Mesenchymal stem cell (in vitro differentiated cells and primary cell): ENCODE measurements around the gene FMN1.

ENCODE experiments used
- DNase-seq: peaks from one replicate; pipeline ENCODE4 v3.0.0-alpha.2; 2013
- H2AFZ ChIP-seq: one replicate; pipeline ENCODE4 v1.6.1; 2013; ENCODE audit warnings: low read depth, mild to moderate bottlenecking, control low read depth, inconsistent platforms, low read length, moderate library complexity
- H2AK5ac ChIP-seq: 2 replicates; pipeline ENCODE4 v1.6.1; 2013; ENCODE audit warnings: low read length, moderate library complexity, mild to moderate bottlenecking, inconsistent platforms; ENCODE audit not compliant: severe bottlenecking
- H2BK120ac ChIP-seq: one replicate; pipeline ENCODE4 v1.6.1; 2013; ENCODE audit warnings: low read depth, mild to moderate bottlenecking, inconsistent platforms, low read length, moderate library complexity
- H2BK12ac ChIP-seq, 2 experiments: one replicate each; pipeline ENCODE4 v1.6.1; 2013; ENCODE audit warnings: inconsistent platforms in 2 of 2, low read length in 2 of 2, mild to moderate bottlenecking in 2 of 2, moderate library complexity in 2 of 2, control low read depth in 1 of 2
- H2BK15ac ChIP-seq: one replicate; pipeline ENCODE4 v1.6.1; 2013; ENCODE audit warnings: mild to moderate bottlenecking, low read depth, inconsistent platforms; ENCODE audit not compliant: poor library complexity, severe bottlenecking
- H2BK5ac ChIP-seq: 2 replicates; pipeline ENCODE4 v1.6.1; 2013; ENCODE audit warnings: low read depth, mild to moderate bottlenecking, low read length, control low read depth, inconsistent platforms; ENCODE audit not compliant: poor library complexity, severe bottlenecking
- H3K14ac ChIP-seq, 2 experiments: one replicate each; pipeline ENCODE4 v1.6.1; 2013; ENCODE audit warnings: inconsistent platforms in 2 of 2, low read length in 2 of 2, control low read depth in 1 of 2, mild to moderate bottlenecking in 1 of 2, moderate library complexity in 1 of 2
- H3K18ac ChIP-seq, 2 experiments: one replicate each; pipeline ENCODE4 v1.6.1; 2013; ENCODE audit warnings: inconsistent platforms in 2 of 2, low read length in 2 of 2, control low read depth in 1 of 2, low read depth in 1 of 2, mild to moderate bottlenecking in 1 of 2
- H3K23ac ChIP-seq, 2 experiments: one replicate each; pipeline ENCODE4 v1.6.1; 2013; ENCODE audit warnings: inconsistent platforms in 2 of 2, low read length in 2 of 2, mild to moderate bottlenecking in 2 of 2, moderate library complexity in 2 of 2, control low read depth in 1 of 2
- H3K27ac ChIP-seq: 2 replicates; pipeline ENCODE4 v1.5.1; 2013; ENCODE audit warnings: mild to moderate bottlenecking, moderate library complexity, low read length, control low read depth, inconsistent platforms; ENCODE audit not compliant: poor library complexity, severe bottlenecking
- H3K27me3 ChIP-seq, 2 experiments: 2 replicates each; pipeline versions ENCODE4 v1.6.1 to v1.7.0; 2013; ENCODE audit warnings: low read length in 2 of 2, mild to moderate bottlenecking in 2 of 2, moderate library complexity in 2 of 2, control low read depth in 1 of 2, inconsistent platforms in 1 of 2; ENCODE audit not compliant: control insufficient read depth in 1 of 2, insufficient read depth in 1 of 2
- H3K36me3 ChIP-seq, 2 experiments: 2 replicates each; pipeline versions ENCODE4 v1.6.1 to v1.7.0; 2013; ENCODE audit warnings: low read length in 2 of 2, control low read depth in 1 of 2, inconsistent platforms in 1 of 2, low read depth in 1 of 2, mild to moderate bottlenecking in 1 of 2; ENCODE audit not compliant: insufficient read depth in 2 of 2, control insufficient read depth in 1 of 2
- H3K4ac ChIP-seq, 2 experiments: one replicate each; pipeline ENCODE4 v1.6.1; 2013; ENCODE audit warnings: inconsistent platforms in 2 of 2, low read length in 2 of 2, mild to moderate bottlenecking in 2 of 2, moderate library complexity in 2 of 2, control low read depth in 1 of 2, low read depth in 1 of 2
- H3K4me1 ChIP-seq: 2 replicates; pipeline ENCODE4 v1.6.1; 2013; ENCODE audit warnings: low read depth, low read length, control low read depth; ENCODE audit not compliant: control insufficient read depth, insufficient read depth
- H3K4me2 ChIP-seq: 2 replicates; pipeline ENCODE4 v1.6.1; 2013; ENCODE audit warnings: low read length, mild to moderate bottlenecking, inconsistent platforms; ENCODE audit not compliant: poor library complexity, severe bottlenecking
- H3K4me3 ChIP-seq, 2 experiments: 2 replicates each; pipeline versions ENCODE4 v1.5.1 to v1.7.0; 2013; ENCODE audit warnings: low read length in 2 of 2, mild to moderate bottlenecking in 2 of 2, control low read depth in 1 of 2, low read depth in 1 of 2; ENCODE audit not compliant: insufficient read depth in 1 of 2
- H3K79me1 ChIP-seq: replicated peaks from 2 replicates; pipeline ENCODE4 v1.6.1; 2013; ENCODE audit warnings: mild to moderate bottlenecking, control low read depth, low read length, inconsistent platforms; ENCODE audit not compliant: poor library complexity, severe bottlenecking
- H3K9ac ChIP-seq: 2 replicates; pipeline ENCODE4 v1.7.0; 2013; ENCODE audit warnings: mild to moderate bottlenecking, low read length, moderate library complexity
- H3K9me3 ChIP-seq: 2 replicates; pipeline ENCODE4 v1.7.0; 2013; ENCODE audit warnings: mild to moderate bottlenecking, low read length; ENCODE audit not compliant: control insufficient read depth
- H4K8ac ChIP-seq: one replicate; pipeline ENCODE4 v1.6.1; 2013; ENCODE audit warnings: inconsistent platforms, mild to moderate bottlenecking, low read length, moderate library complexity
- H4K91ac ChIP-seq: one replicate; pipeline ENCODE4 v1.6.1; 2013; ENCODE audit warnings: mild to moderate bottlenecking, low read length, inconsistent platforms
- WGBS: methylation state at CpG from one replicate; pipeline ENCODE4 v1.1.7; 2013; ENCODE audit warnings: mixed read lengths; 5-methylcytosine and 5-hydroxymethylcytosine counted together

Gene FMN1

DNA sequence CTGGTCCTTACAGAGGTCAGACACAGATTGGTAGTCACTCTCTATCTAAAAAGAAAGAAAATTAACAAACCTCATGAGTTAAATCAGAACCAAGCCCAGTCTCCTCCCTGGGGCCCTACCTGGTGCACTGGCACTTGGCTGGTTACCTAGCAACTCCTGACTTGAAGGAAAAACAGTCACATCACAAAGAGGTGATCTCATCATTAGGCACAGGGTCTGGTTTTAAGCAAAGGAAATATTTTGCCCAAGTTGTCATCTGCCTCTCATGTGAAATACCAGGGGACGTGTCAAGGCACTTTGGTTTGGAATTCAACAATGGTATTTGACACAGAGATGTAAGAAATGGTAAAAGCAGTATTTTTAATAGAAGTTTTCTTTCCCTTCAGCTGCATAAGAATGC lies 47.7 kb upstream of the FMN1 start:
- H3K9ac ChIP-seq, result peak overlapping the region; percentile 51
- WGBS, result 10% methylated on average over 1 of the region's 1 CpG
- H2BK12ac ChIP-seq, result no peak overlapping the region

DNA sequence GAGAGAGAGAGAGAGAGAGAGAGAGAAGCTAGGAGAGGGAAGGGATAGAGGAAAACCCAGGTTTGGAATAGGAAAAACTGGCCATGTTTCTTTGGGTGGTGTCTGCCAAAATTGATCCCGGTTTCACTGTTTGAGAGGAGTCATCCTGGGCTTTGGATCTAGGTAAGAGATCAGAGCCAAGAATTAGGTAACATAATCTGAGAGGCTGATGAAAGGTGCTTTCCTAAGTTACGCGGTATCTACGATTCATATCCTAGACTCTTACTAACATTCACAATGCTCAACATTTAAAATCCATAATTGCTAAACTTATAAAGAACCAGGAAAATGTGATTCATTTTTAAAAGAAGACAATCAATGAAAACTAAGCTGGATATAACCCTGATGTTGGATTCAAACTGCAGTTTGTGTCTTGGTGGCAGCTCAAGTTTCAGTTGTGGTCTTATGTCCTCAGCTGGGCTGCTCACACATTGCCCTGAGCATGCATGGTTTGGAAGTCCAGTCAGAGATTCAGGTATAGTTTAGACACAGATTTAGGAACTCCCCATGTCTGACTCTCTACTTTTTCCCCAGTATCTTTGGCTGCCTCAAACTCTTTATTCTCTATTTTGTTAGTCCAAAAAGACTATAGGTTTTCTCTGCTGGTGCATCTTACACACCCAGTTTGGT lies 42.5 kb upstream of the FMN1 start:
- Histone ChIP-seq H3K27me3 (peaks cover 11 to 21% of the 10 kb centered on the region in 2 experiments), H3K9me3 (no peaks in the 10 kb centered on the region), H3K36me3 (no peaks in the 10 kb centered on the region), H3K14ac (no peak overlapping the region), H3K18ac (no peak overlapping the region), H2AFZ (no peak overlapping the region), H3K23ac (no peak overlapping the region), H3K4me1 (peaks cover 3% of the 10 kb centered on the region), H3K4ac (no peak overlapping the region), H2BK120ac (no peak overlapping the region), H2AK5ac (no peak overlapping the region), H4K8ac (no peak overlapping the region), H3K79me1 (no peaks in the 10 kb centered on the region), H3K4me2 (no peak overlapping the region), H3K9ac (no peak overlapping the region), H4K91ac (no peak overlapping the region), H3K27ac (no peak overlapping the region), H3K4me3 (no peak overlapping the region), H2BK12ac (no peak overlapping the region), H2BK5ac (no peak overlapping the region), H2BK15ac (no peak overlapping the region)
- no peak for DNase-seq
- WGBS, result 36% methylated on average over 1 of the region's 4 CpGs

More for the DNA sequence above, 47.7 kb upstream of the FMN1 start:
- H3K14ac ChIP-seq, result no peak overlapping the region
- H3K79me1 ChIP-seq, result no peaks in the 10 kb centered on the region
- H3K27ac ChIP-seq, result no peak overlapping the region
- H2BK15ac ChIP-seq, result no peak overlapping the region
- no peak overlapping the region for H3K18ac ChIP-seq
- H3K23ac ChIP-seq, result no peak overlapping the region
- H4K8ac ChIP-seq, result no peak overlapping the region
- H3K4me1 ChIP-seq, result peaks cover 9% of the 10 kb centered on the region
- H3K27me3 ChIP-seq, result peaks cover 0 to 6% of the 10 kb centered on the region in 2 experiments
- no peak overlapping the region for H4K91ac ChIP-seq
- H2BK120ac ChIP-seq, result no peak overlapping the region
- no peak overlapping the region for H2AK5ac ChIP-seq
- H3K36me3 ChIP-seq, result no peaks in the 10 kb centered on the region
- H3K4me2 ChIP-seq, result no peak overlapping the region
- no peak overlapping the region for H3K4me3 ChIP-seq
- no peak overlapping the region for H2AFZ ChIP-seq
- peak; percentile 80 for DNase-seq
- H2BK5ac ChIP-seq, result no peak overlapping the region
- no peak overlapping the region for H3K4ac ChIP-seq
- H3K9me3 ChIP-seq, result no peaks in the 10 kb centered on the region

DNA sequence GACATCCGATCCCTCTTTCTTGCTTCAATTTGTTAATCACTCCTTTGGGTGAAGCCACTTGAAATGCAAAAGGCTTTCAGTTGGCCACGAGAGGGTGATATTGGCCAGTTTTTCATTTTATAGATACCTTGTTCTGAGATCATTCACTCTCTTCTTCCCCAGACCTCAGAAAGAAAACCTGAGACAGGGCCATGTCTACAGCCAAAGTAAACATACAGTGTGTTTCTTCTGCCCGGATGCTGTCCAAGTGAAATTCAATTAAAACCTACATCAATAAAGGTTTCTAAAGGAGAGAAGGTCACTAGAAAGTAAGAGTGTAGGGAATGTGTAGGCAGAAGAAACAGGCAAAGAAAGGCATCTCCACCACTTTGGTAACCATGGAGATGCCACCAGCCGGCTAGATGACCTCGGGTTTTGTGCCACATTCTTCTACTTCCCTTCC lies 39.5 kb upstream of the FMN1 start:
- no peak overlapping the region for H2BK12ac ChIP-seq
- no peak overlapping the region for H3K4me2 ChIP-seq
- H3K4me3 ChIP-seq, result no peak overlapping the region
- no peaks in the 10 kb centered on the region for H3K79me1 ChIP-seq
- peak; percentile 60 for DNase-seq
- H2BK15ac ChIP-seq, result no peak overlapping the region
- no peak overlapping the region for H3K27ac ChIP-seq
- H3K36me3 ChIP-seq, result no peaks in the 10 kb centered on the region
- H3K14ac ChIP-seq, result no peak overlapping the region
- no peak overlapping the region for H2BK5ac ChIP-seq
- H3K18ac ChIP-seq, result no peak overlapping the region
- 52% methylated on average over 3 of the region's 5 CpGs for WGBS
- no peak overlapping the region for H4K8ac ChIP-seq
- H2BK120ac ChIP-seq, result no peak overlapping the region
- no peak overlapping the region for H3K9ac ChIP-seq
- peaks cover 1% of the 10 kb centered on the region for H3K4me1 ChIP-seq
- H2AFZ ChIP-seq, result no peak overlapping the region
- no peak overlapping the region for H3K23ac ChIP-seq
- no peaks in the 10 kb centered on the region for H3K9me3 ChIP-seq
- peaks cover 11 to 21% of the 10 kb centered on the region in 2 experiments for H3K27me3 ChIP-seq
- H2AK5ac ChIP-seq, result no peak overlapping the region
- no peak overlapping the region for H3K4ac ChIP-seq
- no peak overlapping the region for H4K91ac ChIP-seq

DNA sequence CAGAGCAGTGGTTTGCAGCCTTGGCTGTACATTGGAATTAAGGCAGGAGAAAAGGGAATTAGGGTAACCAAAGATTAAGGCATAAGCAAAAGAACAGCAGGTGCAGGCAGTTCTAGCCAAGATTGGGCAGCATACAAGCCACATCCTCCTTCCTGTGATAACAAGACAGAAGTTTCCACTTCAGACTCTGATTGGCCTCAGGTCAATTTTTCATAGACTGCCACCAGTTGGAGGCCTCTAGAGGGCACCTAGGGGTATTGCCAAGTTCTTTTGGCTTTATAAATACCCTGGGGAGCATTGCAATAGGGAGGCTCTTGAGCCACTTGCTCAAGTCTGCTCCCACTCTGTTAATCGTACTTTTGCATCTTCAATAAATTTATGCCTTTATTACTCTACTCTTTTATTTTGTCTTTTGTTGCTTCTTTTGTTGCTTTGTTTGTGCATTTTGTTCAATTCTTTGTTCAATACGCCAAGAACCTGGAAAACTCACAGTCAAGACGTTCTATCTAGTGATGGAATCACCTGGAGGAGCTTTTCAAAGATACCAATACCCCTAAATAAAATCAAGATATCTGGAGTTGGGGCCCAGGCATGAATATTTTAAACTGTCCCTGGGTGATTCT lies 32.2 kb upstream of the FMN1 start:
- no CpG with 5 or more reads among the region's 3 CpGs for WGBS
- no peak overlapping the region for H4K91ac ChIP-seq
- no peak overlapping the region for H3K14ac ChIP-seq
- no peak overlapping the region for H3K4me3 ChIP-seq
- H2AK5ac ChIP-seq, result no peak overlapping the region
- H3K4ac ChIP-seq, result no peak overlapping the region
- DNase-seq, result peak; percentile 45
- no peaks in the 10 kb centered on the region for H3K79me1 ChIP-seq
- H3K4me2 ChIP-seq, result no peak overlapping the region
- H3K18ac ChIP-seq, result no peak overlapping the region
- no peak overlapping the region for H3K27ac ChIP-seq
- no peaks in the 10 kb centered on the region for H3K36me3 ChIP-seq
- no peak overlapping the region for H2BK120ac ChIP-seq
- H3K23ac ChIP-seq, result no peak overlapping the region
- H2AFZ ChIP-seq, result no peak overlapping the region
- H4K8ac ChIP-seq, result no peak overlapping the region
- H2BK5ac ChIP-seq, result no peak overlapping the region
- H3K9me3 ChIP-seq, result no peaks in the 10 kb centered on the region
- peaks cover 0 to 4% of the 10 kb centered on the region in 2 experiments for H3K27me3 ChIP-seq
- H2BK12ac ChIP-seq, result no peak overlapping the region
- H2BK15ac ChIP-seq, result no peak overlapping the region
- no peaks in the 10 kb centered on the region for H3K4me1 ChIP-seq
- no peak overlapping the region for H3K9ac ChIP-seq
